Heart right ventricle (tissue), 16 donors: ENCODE measurements around the gene WDR12. TPM values are rescaled to one million over a fixed set of nuclear protein-coding genes. Genes with fewer than 3 reads are reported as not detected.
"Not testable (repeated sequence)": the region's sequence is repeated elsewhere in the genome, so short reads cannot be mapped to it uniquely, and the experiment has no call there.

ENCODE experiments used
- ATAC-seq, 8 donors: fragments of 200-7000 bp; cut with Tn5 transposase; one replicate each; pipeline ENCODE4 v1.9.1; 2020; ENCODE audit warnings: mild to moderate bottlenecking in 8 of 8, moderate library complexity in 8 of 8, moderate number of reproducible peaks in 1 of 8
- DNase-seq, 2 donors: peaks; one replicate each; pipeline ENCODE4 v3.0.0-alpha.2; 2020
- H3K27ac ChIP-seq, 10 donors: fragments of 200-600 bp; sonication (generic) in 2 of 10; one replicate each; pipeline versions ENCODE4 v1.5.0 to v1.8.0; 2020 to 2022; ENCODE audit warnings: mild to moderate bottlenecking in 3 of 10
- H3K27me3 ChIP-seq, 7 donors: fragments of 200-600 bp; one replicate each; pipeline ENCODE4 v1.8.0; 2021 to 2022; ENCODE audit warnings: mild to moderate bottlenecking in 2 of 7
- H3K36me3 ChIP-seq, 9 donors: fragments of 200-600 bp; sonication (generic) in 1 of 9; one replicate each; pipeline versions ENCODE4 v1.5.0 to v1.8.0; 2020 to 2022; ENCODE audit warnings: mild to moderate bottlenecking in 2 of 9
- H3K4me1 ChIP-seq, 9 donors: fragments of 200-600 bp; sonication (generic) in 1 of 9; one replicate each; pipeline versions ENCODE4 v1.5.0 to v1.8.0; 2020 to 2022; ENCODE audit warnings: mild to moderate bottlenecking in 4 of 9
- H3K4me3 ChIP-seq, 10 donors: fragments of 200-600 bp; sonication (generic) in 2 of 10; one replicate each; pipeline versions ENCODE4 v1.5.0 to v1.8.0; 2020 to 2022; ENCODE audit warnings: mild to moderate bottlenecking in 7 of 10, moderate library complexity in 2 of 10
- H3K9me3 ChIP-seq, 11 donors: fragments of 200-600 bp in 10 of 11; sonication (generic) in 2 of 11; one replicate each; pipeline versions ENCODE4 v1.5.0 to v1.8.0; 2013 to 2022; ENCODE audit warnings: mild to moderate bottlenecking in 2 of 11, control low read depth in 1 of 11, moderate library complexity in 1 of 11
- CTCF ChIP-seq, 9 donors: fragments of 200-600 bp; sonication (generic) in 2 of 9; IDR thresholded peaks; one replicate each; pipeline versions ENCODE4 v1.5.0 to v1.8.0; 2021 to 2022; ENCODE audit warnings: antibody characterized with exemption in 9 of 9, mild to moderate bottlenecking in 5 of 9, moderate library complexity in 1 of 9
- WGBS, 2 donors: extraction: QIAGEN DNeasy Blood & Tissue Kit; methylation state at CpG; one replicate each; pipeline ENCODE4 v1.1.7; 2013; ENCODE audit warnings: inconsistent platforms in 1 of 2; 5-methylcytosine and 5-hydroxymethylcytosine counted together
- intact Hi-C, 10 donors: fragments of 100-400 bp; cut with DNase I; formaldehyde crosslinking; loops; one replicate each; pipeline versions ENCODE4 v1.11.1 to v1.14.2; 2022
- polyA plus RNA-seq, 2 donors: library from polyadenylated mRNA; stranded (reverse); fragments of 200-250 nt; gene quantifications; one replicate each; pipeline ENCODE4 v1.2.3, GENCODE V29; 2013
- total RNA-seq, 10 donors: library from RNA; stranded (reverse); fragmentation: NEBNext Ultra II Directional in 3 of 10; extraction: Animal tissue kit (Norgen Biotek cat#: 25700) in 3 of 10; gene quantifications; one replicate each; pipeline versions ENCODE4 v1.2.1 to v1.2.4, GENCODE V29; 2021 to 2023
- donor health status: Arrhythmogenic right ventricular cardiomyopathy.
- donor health status: ischemic (EF 13 %, LVEDD 7.1; RV severe dilation, severe dysfunction).
- donor health status: healthy with polysubstance abuse.
- donor health status: DM: no; HTN: yes; CAD: no.
- donor health status: DM: no; HTN: no; CAD: no.
- donor health status: ischemic (EF 25% LVEDD 6.9; RV normal size, moderate dysfunction).
- donor health status: ischemic (EF 25% LVEDD 5.7; RV mildly dilated, moderate dysfunction).
- donor health status: healthy.
- donor health status: DM: yes; HTN: yes; CAD: no.
- donor health status: Ischemic cardiomyopathy.
- donor health status: ischemic (EF 35%, LVEDD 5.7; RV mildly dilated, moderate dysfunction).
- donor health status: nonischemic (EF 11% LVEDD 7.7; RV severe dilation, severe dysfunction).
- donor health status: DM: yes; HTN: yes; CAD: no.
- donor health status: PGD.
- donor health status: ischemic (EF 29% LVEDD 5.4; RV normal size, mild dysfunction).
- donor health status: nonischemic (EF 23%, LVEDD 6.1; RV moderate dilation, normal function).

WDR12 gene
- total and polyA plus RNA-seq, 12 donors, result 15.4 to 52.6 (median 44.3) TPM

- intact Hi-C loops, result loop anchor here in 7 of 10 donors (2.0 to 10.0 kb wide), 4 partner anchors 97 to 287 kb away; no protein-coding TSS in a partner anchor
- DNase-seq (peak; percentile 67 to 76), ATAC-seq (peak; percentile 81 to 94 (median 84))
- Histone ChIP-seq H3K9me3 (no peaks in the 10 kb centered on the region), H3K4me3 (peak within 1 kb of the TSS; percentile 32 to 98 (median 88)), H3K4me1 (peaks cover 0 to 15% (median 7%) of the 10 kb centered on the region in 9 donors), H3K27ac (peak within 1 kb of the TSS; percentile 14 to 86 (median 84)), H3K27me3 (no peaks in the 10 kb centered on the region), H3K36me3 (no peaks in the 10 kb centered on the region)
- 0% methylated on average over 66 to 93 of the region's 93 CpGs for WGBS, 2 donors
- TF ChIP-seq CTCF (IDR thresholded peaks at IDR 0.05), result peak in 1 of 9 donors; percentile 5
These were observed 40.0 kb downstream of the WDR12 start, which contains the start of gene ICA1L for GRCh38 chr2:202871300-202872141. TSS of gene ICA1L (minus strand) at chr2:202871766. CDS start at chr2:202829009, 42,757 bp downstream.

GRCh38 chr2:202870431-202871299 lies 40.8 kb downstream of the WDR12 start:
- peak; percentile 48 to 91 (median 86) for ATAC-seq
- peak; percentile 54 to 60 for DNase-seq
- Histone ChIP-seq H3K9me3 (no peaks in the 10 kb centered on the region), H3K27me3 (no peaks in the 10 kb centered on the region), H3K4me1 (peaks cover 0 to 15% (median 7%) of the 10 kb centered on the region in 9 donors), H3K4me3 (peak overlapping the region; percentile 32 to 98 (median 88)), H3K27ac (peak overlapping the region; percentile 14 to 86 (median 84)), H3K36me3 (no peaks in the 10 kb centered on the region)
- 5 to 6% methylated on average over 37 of the region's 37 CpGs for WGBS, 2 donors
- intact Hi-C loops, result loop anchor here in 7 of 10 donors (2.0 to 10.0 kb wide), 4 partner anchors 96 to 286 kb away; no protein-coding TSS in a partner anchor
- TF ChIP-seq CTCF (IDR thresholded peaks at IDR 0.05), result peak in 7 of 9 donors; percentile 33 to 61 (median 44)

- Histone ChIP-seq H3K36me3 (no peaks in the 10 kb centered on the region), H3K27me3 (no peaks in the 10 kb centered on the region), H3K4me1 (no peaks in the 10 kb centered on the region), H3K27ac (no peak overlapping the region), H3K9me3 (peaks cover 0 to 10% (median 0%) of the 10 kb centered on the region in 11 donors), H3K4me3 (no peak overlapping the region)
- 96 to 99% methylated on average over 3 of the region's 3 CpGs for WGBS, 2 donors
- intact Hi-C loops, result loop anchor here in 3 of 10 donors (10.0 kb wide), 3 partner anchors 67 to 277 kb away; no protein-coding TSS in a partner anchor
- ATAC-seq (no peak), DNase-seq (no peak)
- no peak for TF ChIP-seq CTCF (IDR thresholded peaks at IDR 0.05)
These were observed 49.5 kb downstream of the WDR12 start for GRCh38 chr2:202861987-202862386.

GRCh38 chr2:202858601-202859000 lies 52.9 kb downstream of the WDR12 start:
- 96 to 97% methylated on average over 3 of the region's 3 CpGs for WGBS, 2 donors
- no peak for ATAC-seq
- DNase-seq, result no peak
- no peak overlapping the region for H3K27ac ChIP-seq
- H3K27me3 ChIP-seq, result no peaks in the 10 kb centered on the region
- H3K4me1 ChIP-seq, result no peaks in the 10 kb centered on the region
- no peaks in the 10 kb centered on the region for H3K36me3 ChIP-seq
- peaks cover 0 to 12% (median 0%) of the 10 kb centered on the region in 11 donors for H3K9me3 ChIP-seq
- no peak overlapping the region for H3K4me3 ChIP-seq
- no peak for TF ChIP-seq CTCF (IDR thresholded peaks at IDR 0.05)
- intact Hi-C loops, result no loop called here

GRCh38 chr2:202849343-202849742 lies 62.1 kb downstream of the WDR12 start:
- intact Hi-C loops, H3K4me1 ChIP-seq, H3K9me3 ChIP-seq, H3K27ac ChIP-seq, H3K36me3 ChIP-seq, DNase-seq, H3K4me3 ChIP-seq, H3K27me3 ChIP-seq, ATAC-seq: not testable (repeated sequence)
- 74 to 75% methylated on average over 3 of the region's 3 CpGs for whole genome bisulfite sequencing, 2 donors
